CD4-positive, alpha-beta T cell treated with Interleukin-21 for 1 hour (primary cell): ENCODE measurements around the gene PRTN3.
A peak's percentile ranks its signal among the peaks of the same experiment; 100 is the strongest.
"Not testable (repeated sequence)": the region's sequence is repeated elsewhere in the genome, so short reads cannot be mapped to it uniquely, and the experiment has no call there.

Experiments used
- DNase-seq: peaks from one replicate; pipeline ENCODE4 v3.0.0-alpha.2; 2020

Gene PRTN3

DNA sequence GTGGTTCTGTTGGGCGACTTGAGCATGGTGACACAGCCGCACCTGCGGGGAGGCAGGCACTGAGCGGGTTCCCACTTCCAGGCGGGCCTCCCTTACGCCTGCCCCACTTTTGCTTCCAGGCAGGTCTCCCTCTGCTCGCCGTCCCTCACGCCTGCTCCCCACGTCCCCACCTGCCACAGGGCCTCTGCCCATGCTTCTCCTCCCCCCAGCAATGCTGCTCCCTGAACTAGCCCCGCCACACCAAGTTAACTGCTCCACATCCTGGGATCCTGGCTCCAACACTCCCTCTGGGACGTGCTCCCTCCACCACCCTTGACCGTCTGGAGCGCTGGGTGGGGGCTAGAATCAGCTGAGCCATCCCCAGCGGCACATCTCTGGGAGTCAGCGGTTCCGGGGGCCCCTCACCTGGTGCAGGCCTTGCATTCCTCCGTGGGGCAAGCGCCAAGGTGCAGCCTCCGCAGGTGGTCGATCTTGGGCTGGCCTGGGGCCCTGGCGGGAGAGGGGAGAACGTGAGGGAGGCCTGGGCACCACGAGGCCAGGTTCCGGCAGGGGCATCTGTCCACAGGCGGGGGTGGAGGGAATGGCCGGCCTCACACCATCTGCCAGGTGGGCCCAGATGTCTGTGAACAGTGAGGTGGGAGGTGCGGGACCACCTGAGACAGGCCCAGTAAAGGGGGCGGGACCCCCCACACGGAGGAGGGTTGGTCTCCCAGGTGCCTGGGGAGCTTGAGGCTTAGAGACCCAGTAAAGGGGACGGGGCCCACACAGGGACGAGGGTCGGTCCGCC is 27.9 kb downstream of the PRTN3 start:
- DNase-seq: no peak

- DNase-seq: no peak
Observed at GRCh38 chr19:869245-870177, 28.7 kb downstream of the PRTN3 start.

- DNase-seq: no peak
Observed at GRCh38 chr19:870314-870713, 29.5 kb downstream of the PRTN3 start.

DNA sequence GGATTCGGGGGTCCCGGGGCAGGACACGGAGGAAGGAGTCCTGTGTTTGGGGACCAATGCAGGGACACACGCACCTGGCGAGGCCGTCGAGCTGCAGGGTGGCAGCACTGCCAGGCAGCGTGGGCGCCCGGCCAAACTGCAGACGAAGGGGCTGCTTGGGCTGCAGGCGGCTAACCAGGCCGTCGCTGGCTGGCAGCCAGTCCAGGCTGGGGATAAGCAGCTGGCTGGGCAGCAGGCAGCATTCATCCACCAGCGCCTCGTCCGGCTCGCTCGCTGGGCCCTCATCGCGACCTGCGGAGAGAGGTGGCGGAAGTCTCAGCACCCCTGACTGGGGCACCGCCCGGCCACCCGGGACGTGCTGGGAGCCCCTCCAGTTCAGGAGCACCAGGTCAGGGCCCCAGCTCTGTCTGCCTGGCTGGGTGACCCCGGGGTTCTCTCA is 30.2 kb downstream of the PRTN3 start:
- no peak for DNase-seq

DNA sequence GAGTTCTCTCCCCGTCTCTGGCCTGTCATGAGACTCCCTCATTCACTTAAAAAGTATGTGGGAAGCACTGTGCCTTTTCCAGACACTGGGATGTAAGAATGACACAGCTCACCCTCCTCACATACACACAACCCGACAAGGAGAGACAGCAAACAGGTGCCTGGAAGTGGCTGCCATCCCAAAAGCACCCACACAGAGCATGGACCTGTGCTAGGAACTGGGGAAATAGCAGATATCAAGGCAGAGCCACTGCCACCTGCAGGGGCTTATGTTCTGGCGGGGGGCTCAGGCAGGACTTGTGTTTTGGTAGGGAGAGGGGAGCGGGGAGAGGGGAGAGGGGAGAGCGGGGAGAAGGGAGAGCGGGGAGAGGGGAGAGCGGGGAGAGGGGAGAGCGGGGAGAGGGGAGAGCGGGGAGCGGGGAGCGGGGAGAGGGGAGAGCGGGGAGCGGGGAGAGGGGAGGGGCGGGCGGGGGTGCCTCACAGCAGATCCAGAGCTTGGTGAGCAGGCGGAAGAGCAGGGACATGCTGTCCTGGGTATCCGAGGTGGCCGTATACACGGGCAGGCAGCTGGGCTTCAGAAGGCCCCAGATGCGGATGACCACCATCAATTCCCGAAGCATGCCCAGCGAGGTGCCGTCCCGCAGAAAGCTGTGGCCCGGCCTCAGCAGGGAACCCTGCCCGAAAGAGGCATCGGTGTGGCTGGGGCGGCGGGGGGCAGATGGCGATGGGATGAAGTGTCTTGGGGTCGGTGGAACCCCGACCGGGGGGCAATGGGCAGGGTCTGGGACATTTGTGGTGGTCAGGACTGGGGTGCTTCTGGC is 30.9 kb downstream of the PRTN3 start:
- no peak for DNase-seq

GRCh38 chr19:872266-872951 is 31.6 kb downstream of the PRTN3 start:
- DNase-seq: peak; percentile 90

GRCh38 chr19:873084-873483 is 32.3 kb downstream of the PRTN3 start:
- peak; percentile 91 for DNase-seq

DNA sequence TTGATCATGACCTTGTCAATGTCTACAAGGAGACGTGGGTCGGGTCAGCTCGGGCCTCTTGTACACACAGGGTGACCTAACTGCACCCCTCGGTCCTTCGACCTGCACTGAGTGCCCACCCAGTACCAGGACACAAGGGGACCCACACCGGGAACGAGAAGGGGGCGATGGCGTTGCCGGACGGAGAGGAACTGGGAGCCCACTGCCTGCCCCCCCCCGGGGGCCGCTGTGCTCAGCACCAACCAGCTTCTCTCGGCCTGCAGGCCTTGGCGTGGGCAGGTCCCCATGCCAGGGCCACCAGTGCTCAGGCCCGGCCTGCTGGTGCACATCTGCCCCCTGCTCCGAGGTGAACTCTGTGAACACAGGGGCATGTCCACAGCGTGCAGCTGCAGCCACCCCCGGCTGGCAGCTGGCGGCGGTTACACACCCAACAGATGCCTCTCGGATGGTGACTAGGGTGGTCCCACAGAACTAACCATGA is 32.8 kb downstream of the PRTN3 start:
- no peak for DNase-seq

DNA sequence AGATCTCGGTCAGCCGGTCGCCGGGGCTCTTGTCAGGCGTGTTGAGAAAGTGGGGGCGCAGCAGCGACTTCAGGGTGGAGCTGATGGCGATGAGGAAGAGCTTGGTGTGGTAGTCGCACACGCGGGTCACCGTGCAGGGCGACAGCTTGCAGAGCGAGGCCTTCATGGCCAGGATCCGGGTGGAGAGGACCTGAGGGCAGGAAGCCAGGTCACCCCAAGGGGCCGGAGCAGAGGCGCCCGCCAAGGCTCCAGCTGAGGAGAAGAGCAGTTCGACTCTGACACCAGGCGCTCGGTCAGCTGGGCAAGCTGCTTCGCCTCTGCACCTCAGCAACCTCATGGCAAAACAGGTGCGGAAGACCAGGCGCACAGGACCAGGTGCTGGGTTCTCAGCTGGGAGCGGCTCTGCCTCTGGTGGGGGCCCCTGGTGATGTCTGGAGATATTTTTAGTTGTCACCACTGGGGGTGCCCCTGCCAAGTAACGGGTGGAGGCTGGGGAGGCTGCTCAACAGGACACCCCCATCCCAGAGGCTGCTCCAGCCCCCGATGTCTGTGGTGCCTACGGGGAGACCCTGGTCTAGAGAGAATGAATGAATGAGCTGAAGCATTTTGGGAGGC is 34.6 kb downstream of the PRTN3 start:
- no peak for DNase-seq

GRCh38 chr19:876089-876488 is 35.3 kb downstream of the PRTN3 start:
- DNase-seq: no peak

- no peak for DNase-seq
Observed at GRCh38 chr19:876780-877314, 36.0 kb downstream of the PRTN3 start.

DNA sequence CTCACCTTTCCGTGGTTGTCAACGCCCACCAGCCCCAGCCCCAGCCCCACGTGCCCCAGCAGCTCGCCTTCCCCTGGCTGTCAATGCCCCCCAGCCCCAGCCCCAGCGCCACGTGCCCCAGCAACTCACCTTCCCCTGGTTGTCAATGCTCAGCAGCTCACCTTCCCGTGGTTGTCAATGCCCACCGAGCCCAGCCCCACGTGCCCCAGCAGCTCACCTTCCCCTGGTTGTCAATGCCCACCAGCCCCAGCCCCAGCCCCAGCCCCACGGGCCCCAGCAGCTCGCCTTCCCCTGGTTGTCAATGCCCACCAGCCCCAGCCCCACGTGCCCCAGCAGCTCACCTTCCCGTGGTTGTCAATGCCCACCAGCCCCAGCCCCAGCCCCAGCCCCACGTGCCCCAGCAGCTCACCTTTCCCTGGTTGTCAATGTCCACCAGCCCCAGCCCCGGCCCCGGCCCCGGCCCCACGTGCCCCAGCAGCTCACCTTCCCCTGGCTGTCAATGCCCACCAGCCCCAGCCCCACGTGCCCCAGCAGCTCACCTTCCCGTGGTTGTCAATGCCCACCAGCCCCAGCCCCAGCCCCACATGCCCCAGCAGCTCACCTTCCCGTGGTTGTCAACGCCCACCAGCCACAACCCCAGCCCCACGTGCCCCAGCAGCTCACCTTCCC is 37.3 kb downstream of the PRTN3 start:
- not testable (repeated sequence) for DNase-seq

DNA sequence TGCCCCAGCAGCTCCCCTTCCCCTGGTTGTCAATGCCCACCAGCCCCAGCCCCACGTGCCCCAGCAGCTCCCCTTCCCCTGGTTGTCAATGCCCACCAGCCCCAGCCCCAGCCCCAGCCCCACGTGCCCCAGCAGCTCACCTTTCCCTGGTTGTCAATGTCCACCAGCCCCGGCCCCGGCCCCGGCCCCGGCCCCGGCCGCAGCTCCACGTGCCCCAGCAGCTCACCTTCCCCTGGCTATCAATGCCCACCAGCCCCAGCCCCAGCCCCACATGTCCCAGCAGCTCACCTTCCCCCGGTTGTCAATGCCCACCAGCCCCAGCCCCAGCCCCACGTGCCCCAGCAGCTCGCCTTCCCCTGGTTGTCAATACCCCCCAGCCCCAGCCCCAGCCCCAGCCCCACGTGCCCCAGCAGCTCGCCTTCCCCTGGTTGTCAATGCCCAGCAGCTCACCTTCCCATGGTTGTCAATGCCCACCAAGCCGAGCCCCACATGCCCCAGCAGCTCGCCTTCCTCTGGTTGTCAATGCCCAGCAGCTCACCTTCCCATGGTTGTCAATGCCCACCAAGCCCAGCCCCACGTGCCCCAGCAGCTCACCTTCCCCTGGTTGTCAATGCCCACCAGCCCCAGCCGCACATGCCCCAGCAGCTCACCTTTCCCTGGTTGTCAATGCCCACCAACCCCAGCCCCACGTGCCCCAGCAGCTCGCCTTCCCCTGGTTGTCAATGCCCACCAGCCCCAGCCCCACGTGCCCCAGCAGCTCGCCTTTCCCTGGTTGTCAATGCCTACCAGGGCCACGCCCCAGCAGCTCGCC is 38.2 kb downstream of the PRTN3 start:
- DNase-seq: not testable (repeated sequence)

DNA sequence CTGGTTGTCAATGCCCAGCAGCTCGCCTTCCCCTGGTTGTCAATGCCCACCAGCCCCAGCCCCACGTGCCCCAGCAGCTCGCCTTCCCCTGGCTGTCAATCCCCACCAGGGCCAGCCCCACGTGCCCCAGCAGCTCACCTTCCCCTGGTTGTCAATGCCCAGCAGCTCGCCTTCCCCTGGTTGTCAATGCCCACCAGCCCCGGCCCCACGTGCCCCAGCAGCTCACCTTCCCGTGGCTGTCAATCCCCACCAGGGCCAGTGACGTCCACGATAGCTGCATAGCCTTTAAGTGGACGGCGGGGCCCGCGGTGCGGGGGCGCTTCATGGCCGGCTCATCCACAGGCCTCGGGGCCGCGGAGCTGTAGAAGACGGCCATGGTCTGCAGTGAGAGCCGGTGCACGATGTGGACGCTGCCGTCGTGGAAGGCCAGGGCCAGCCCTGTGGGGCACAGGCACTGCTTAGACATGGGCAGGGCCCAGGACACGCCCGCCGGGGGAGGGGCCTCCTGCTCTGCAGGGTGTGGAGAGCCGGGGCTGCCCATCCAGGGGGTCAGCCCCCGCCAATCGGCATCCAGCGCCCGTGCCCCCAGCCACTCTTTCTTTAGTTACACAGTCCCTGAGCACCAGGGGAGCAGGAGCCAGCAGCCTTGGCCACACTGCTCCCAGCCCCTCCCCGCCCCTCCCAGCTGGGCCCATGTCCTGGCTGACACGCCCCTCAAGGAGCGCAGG is 39.1 kb downstream of the PRTN3 start:
- DNase-seq: no peak

- no peak for DNase-seq
Observed at GRCh38 chr19:881385-882071, 40.7 kb downstream of the PRTN3 start.

- DNase-seq: no peak
Observed at GRCh38 chr19:882871-883497, 42.2 kb downstream of the PRTN3 start.

DNA sequence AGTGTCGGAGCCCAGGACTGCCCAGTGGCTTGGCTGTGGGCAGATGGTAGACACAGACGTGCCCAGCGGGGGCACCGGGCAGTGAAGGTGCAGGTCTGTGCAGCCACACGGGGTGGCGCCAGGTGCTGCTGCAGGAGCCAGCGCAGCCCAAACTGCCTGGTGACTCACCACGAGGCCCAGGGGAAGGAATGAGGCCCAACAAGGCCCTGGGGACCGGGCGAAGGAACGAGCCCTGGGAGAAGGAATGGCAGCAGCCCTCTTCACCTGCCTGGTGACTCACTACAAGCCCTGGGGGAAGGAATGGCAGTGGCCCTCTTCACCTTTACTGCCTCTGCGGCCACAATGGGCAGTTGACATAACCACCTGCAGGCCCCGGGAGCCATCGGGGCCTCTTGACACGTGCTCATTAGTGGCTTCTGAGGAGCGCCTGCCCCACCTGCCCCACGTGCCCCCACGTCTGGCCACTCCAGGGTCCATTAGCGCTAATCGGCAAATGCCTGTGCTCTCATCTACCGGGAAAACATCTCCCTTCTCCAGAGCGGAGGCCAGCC is 42.9 kb downstream of the PRTN3 start:
- no peak for DNase-seq
